HG03558 (cell line): ENCODE measurements around the gene SEC24D.

Experiments used
- ATAC-seq: cut with Tn5 transposase; IDR thresholded peaks from one replicate; pipeline ENCODE4 v1.9.1; 2021; ENCODE audit warnings: moderate number of reproducible peaks; ENCODE audit not compliant: unreplicated experiment; ENCODE audit errors: extremely low read depth

SEC24D gene

DNA sequence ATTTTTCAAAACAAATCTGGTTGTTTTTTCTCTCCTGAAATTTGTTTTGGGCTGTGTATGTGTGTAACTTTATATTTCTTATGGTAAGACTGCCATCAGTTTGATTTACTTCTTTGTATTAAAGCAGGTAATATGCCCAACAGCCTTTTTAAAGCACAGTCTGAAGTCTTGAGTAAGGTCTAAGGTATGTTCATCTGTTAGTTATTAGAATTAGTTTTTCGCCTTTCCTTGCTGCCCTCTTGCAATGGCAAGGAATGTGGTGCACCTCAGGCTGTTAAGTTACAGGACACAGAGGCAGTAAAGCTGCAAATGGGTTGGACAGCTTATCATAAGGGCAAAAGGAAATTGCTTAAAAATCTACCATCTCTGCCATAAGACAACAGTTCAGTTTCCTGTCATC is 79.0 kb downstream of the SEC24D start:
- no peak for ATAC-seq

GRCh38 chr4:118756429-118756828 is 79.5 kb downstream of the SEC24D start:
- ATAC-seq: no peak

GRCh38 chr4:118755438-118756226 is 80.3 kb downstream of the SEC24D start:
- ATAC-seq: no peak

DNA sequence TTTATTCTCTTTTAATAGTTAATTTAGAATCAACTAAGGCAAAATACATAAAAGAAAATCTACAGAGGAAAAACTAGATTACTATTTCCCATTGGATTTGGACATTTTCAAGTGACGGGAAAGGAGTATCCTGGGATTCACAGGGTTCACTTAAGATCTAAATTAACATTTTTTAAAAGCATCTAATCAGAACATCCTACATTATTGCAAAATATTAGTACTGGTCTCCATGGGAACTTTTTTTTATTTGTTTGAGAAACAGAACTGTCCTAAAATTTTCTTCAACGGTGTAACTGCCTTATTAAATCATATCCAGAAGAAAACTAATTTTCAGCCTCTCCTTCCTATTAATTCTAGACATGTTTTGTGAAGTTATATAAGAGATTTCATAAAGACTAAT is 81.0 kb downstream of the SEC24D start:
- no peak for ATAC-seq

DNA sequence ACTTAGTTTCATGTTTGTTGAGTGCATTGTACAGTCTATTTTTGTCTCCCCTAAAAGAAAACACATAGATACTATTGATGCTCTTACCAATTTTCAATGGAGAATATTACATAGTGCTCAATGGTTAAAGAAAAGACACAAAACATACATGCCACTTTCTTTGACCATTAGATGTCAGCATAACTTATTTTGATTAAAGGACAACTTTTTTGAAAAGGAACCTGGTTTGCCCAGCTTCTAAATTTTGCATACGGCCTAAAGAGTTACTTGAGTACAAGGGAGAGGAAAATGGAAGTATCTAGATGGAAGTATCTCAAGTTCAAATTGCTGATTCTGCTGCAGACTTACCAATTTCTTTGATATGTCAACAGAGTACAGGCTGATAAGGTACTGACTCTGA is 82.2 kb downstream of the SEC24D start:
- ATAC-seq: no peak

- ATAC-seq: no peak
These were observed 82.8 kb downstream of the SEC24D start for GRCh38 chr4:118753096-118753495.

DNA sequence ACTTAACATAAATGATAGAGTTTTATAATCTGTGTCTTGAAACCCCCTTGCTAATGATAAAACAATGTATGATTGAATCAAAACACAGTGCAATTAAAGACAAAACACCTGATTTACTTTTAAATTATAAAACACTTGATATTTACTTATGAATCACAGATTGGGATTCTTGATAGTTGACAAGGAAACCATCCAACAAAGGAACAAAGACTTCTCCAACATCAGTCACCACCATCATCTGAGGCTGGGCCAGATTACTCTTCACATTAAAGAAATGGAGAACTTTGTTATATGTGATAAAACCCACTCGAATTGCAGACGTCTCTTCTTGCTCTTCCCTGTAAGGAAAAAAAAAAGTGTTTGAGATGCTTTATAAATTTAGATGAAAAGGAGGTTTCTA is 83.4 kb downstream of the SEC24D start:
- no peak for ATAC-seq

GRCh38 chr4:118751629-118752323 is 84.2 kb downstream of the SEC24D start:
- no peak for ATAC-seq

GRCh38 chr4:118749347-118749988 is 86.5 kb downstream of the SEC24D start:
- no peak for ATAC-seq

DNA sequence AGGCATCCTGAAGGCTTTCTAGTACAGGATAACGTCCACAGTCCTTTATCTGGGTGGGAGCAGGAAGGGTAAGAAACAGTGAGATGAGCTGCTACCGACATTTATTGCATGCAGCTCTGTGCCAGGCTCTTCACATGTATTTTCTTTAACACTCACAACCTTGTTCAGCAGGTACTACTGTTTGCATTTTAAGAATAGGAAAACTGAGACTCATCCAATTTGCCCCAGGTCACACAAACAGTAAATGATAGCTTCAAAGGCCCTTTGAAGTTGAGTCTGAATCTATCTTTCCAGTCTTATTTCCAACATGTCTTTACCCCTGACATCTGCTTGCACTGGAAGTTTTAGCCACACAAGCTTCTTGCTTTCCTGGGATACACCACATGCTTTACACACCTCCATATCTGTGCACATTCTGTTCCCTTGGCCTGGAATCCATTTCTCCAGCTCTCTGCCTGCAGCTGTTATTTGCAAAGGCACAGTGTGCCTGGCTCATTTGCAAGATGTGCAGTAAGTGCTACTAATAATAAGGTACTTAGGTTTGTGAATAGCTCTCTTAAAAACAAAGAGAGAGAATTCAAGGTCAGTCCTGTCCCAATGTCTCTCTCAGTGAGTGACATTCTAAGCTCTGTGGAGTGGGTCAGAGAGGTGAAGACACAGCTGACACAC is 89.5 kb downstream of the SEC24D start:
- ATAC-seq: no peak

GRCh38 chr4:118745357-118745756 is 90.6 kb downstream of the SEC24D start:
- ATAC-seq: no peak

DNA sequence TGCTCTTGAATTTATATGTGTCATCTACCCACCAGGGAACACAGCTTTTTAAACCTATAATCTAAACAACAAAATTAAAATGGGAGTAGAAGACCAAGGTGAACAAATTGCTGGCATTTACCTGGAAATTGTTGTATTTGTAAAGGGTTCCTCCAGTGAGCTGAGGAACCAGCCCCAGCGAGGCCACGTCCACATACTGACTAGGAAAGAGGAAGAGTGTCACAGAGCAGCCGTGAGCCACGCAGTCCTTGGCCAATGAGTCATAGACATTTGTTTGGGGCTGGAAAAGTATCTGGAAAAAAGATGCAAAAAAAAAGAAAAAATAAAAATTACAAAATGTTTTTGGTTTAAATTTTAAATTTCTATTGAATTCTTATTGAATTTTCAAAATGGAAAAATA is 92.1 kb downstream of the SEC24D start:
- no peak for ATAC-seq

DNA sequence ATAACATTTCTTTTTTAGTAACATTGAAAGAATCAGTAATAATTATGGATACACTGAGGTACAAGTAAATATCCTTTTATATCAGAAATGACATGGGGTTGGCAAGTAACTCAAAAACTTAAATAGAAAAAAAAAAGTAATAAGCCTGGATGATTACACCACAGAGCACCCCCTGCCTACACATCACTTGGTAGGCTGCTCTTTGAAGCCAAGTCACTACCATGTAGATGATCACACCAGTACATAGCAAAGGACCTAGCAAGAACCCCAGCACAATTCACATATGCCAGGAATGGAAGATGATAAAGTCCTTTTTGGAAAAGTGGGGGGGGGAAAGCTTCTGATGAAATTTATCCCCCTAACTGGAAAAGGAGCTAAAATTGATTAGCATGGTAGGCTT is 93.9 kb downstream of the SEC24D start:
- no peak for ATAC-seq

DNA sequence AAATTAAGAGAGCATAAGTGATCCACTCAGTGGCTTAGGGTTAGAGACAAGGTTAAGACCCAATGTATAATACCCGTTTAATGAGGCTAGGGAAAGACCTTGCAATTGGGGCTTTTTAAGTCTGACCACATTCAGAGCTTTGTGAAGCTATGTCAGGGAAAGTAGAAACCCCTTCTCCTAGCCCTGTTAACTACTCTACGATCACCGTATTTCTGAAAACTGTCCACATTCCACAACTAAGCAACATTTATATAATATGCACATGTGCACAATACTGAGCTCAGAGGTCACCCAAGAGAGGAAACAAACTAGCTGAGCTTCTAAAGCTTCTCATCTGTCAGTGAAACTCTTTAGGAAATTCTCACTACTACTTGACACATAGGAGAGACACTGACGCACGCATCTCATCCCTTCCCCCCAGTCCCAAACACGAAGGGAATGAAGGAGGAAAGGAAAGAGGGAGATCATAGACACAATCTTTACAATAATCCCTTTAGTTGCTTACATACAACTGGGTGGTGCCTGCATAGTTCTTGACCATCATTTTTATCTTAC is 94.5 kb downstream of the SEC24D start:
- no peak for ATAC-seq

GRCh38 chr4:118740869-118741268 is 95.1 kb downstream of the SEC24D start:
- ATAC-seq: no peak

DNA sequence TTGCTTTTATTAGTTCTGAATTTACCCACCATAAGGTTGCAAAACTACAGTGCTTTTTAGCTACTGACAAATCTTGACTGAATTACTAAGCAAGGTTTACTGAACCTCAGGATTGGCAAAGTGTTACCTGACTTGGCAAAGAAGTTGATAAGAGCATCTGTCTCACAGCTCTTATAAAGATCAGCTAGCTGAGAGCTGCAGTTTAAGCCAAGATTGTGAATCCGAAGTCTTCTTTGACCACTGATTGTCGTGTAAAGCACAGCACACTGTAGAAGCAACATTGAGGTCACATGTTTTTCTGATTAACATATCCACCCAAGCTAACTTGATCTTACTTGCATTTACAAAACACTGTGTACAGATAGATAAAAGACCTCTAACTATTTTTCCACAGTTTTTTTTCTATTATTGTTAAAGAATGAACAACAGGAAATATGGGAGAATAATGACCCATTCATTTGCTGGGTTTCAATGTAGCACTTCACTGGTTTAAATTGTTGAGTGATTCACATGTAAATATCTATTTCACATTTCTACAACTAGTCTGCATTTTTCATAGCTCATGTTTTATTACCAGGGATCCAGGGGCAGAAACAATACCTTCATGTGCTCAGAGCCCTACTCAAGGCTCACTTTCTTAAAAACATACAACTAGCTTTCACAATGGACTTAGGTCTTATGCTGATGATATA is 96.8 kb downstream of the SEC24D start:
- ATAC-seq: no peak

- ATAC-seq: no peak
These were observed 97.8 kb downstream of the SEC24D start for GRCh38 chr4:118738090-118738489.

GRCh38 chr4:118736900-118737299 is 99.0 kb downstream of the SEC24D start:
- ATAC-seq: no peak

DNA sequence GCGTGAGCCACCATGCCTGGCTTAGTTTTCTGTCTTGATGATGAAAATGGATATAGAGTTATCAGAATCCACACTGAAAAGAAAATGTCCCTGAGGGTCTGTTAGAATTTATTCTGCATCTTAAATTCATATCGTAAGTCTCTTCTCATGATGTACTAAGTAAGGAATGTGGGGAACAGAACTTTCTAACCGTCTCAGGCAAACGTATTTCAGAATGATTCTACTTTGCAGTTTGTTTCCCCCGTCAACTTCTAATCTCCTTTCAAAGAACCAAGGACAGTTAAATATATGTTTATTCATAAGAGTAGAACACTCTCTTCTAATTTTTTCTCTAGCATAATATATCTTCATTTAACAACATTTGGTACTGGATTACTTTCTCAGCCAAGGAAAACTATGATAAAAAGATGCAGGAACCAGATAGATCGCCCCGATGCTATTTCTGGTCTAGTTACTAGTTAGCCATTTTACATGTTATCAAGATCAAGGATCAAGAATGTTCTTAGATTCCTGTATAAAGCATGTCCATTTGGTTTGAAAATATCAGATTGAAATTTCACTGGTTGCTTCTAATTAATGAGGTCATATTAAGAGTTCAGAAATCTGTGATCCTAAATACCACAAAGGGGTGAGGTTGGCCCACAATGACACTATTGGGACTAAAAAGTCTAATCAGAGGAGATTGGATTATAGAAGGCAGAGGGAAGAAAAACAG is 101.3 kb downstream of the SEC24D start:
- no peak for ATAC-seq
